ENCODE measurements around the gene LCN15.
"Not testable (repeated sequence)": the region's sequence is repeated elsewhere in the genome, so short reads cannot be mapped to it uniquely, and the experiment has no call there.

Gene LCN15

GRCh38 chr9:136793086-136793946 is 29.0 kb upstream of the LCN15 start:
- no peak for DNase-seq

GRCh38 chr9:136792321-136793085 is 28.2 kb upstream of the LCN15 start:
- no peak for DNase-seq

GRCh38 chr9:136791516-136792276 is 27.4 kb upstream of the LCN15 start:
- no peak for DNase-seq

GRCh38 chr9:136790640-136791515 is 26.6 kb upstream of the LCN15 start, which contains the start of gene TMEM141:
TMEM141 (plus strand) TSS chr9:136791344; CDS start chr9:136791371, 27 bp downstream.
- DNase-seq = peak; percentile 89

- DNase-seq = no peak
Measured at GRCh38 chr9:136789523-136789937, 25.2 kb upstream of the LCN15 start.

- DNase-seq = not testable (repeated sequence)
Measured at GRCh38 chr9:136788644-136789522, 24.6 kb upstream of the LCN15 start.

GRCh38 chr9:136787690-136788400 is 23.5 kb upstream of the LCN15 start:
- DNase-seq = no peak

- not testable (repeated sequence) for DNase-seq
Measured at GRCh38 chr9:136786983-136787382, 22.7 kb upstream of the LCN15 start.

- no peak for DNase-seq
Measured at GRCh38 chr9:136786451-136786850, 22.1 kb upstream of the LCN15 start.

GRCh38 chr9:136785565-136786355 is 21.4 kb upstream of the LCN15 start:
- DNase-seq = not testable (repeated sequence)

GRCh38 chr9:136784997-136785361 is 20.7 kb upstream of the LCN15 start:
- DNase-seq = no peak

- no peak for DNase-seq
Measured at GRCh38 chr9:136784249-136784996, 20.1 kb upstream of the LCN15 start.

GRCh38 chr9:136782452-136782851 is 18.1 kb upstream of the LCN15 start:
- DNase-seq = no peak

- no peak for DNase-seq
Measured at GRCh38 chr9:136779808-136780207, 15.5 kb upstream of the LCN15 start.

GRCh38 chr9:136777359-136777758 is 13.0 kb upstream of the LCN15 start:
- no peak for DNase-seq

- DNase-seq = no peak
Measured at GRCh38 chr9:136776947-136777346, 12.6 kb upstream of the LCN15 start.

GRCh38 chr9:136775191-136775590 is 10.9 kb upstream of the LCN15 start:
- no peak for DNase-seq

GRCh38 chr9:136774416-136775045 is 10.2 kb upstream of the LCN15 start:
- DNase-seq = no peak
